Choroid plexus epithelial cell (primary cell): Measurements from ENCODE around the gene RNU11.
"Not testable (repeated sequence)": the region's sequence is repeated elsewhere in the genome, so short reads cannot be mapped to it uniquely, and the experiment has no call there.

ENCODE experiments used
- DNase-seq: peaks from one replicate; pipeline ENCODE4 v3.0.0-alpha.2; 2010; ENCODE audit warnings: low read depth
- H3K4me3 ChIP-seq: 2 replicates; pipeline ENCODE4 v1.5.1; 2011; ENCODE audit warnings: low read depth, mild to moderate bottlenecking, control low read depth, low read length, moderate library complexity
- CTCF ChIP-seq: conservative IDR thresholded peaks from 2 replicates; pipeline ENCODE4 v1.5.1; 2011; ENCODE audit warnings: low read depth, mild to moderate bottlenecking, control low read depth, inconsistent platforms, low read length, moderate library complexity

RNU11 gene

DNA sequence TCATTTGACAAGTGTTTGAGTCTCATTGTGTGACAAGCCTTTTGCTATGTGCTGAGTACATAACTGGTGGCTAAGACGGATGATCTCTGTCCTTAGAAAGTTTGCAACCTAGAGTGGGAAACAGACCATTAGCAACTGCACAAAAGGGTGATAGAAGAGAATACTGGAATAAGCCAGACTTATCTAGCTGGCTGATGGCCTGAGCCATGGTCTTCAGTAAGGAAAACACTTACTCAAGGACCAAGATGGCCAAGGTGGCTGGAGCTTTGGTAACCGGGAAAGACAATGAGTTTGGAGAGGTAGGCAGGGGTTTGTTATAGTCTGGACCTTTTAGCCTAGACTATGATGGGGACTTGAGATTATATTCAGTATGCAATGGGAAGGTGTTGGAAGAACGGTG, 3.9 kb upstream of the RNU11 start:
- no peak overlapping the region for H3K4me3 ChIP-seq
- DNase-seq: no peak
- TF ChIP-seq CTCF: no peak

GRCh38 chr1:28645406-28645805, 3.0 kb upstream of the RNU11 start:
- not testable (repeated sequence) for H3K4me3 ChIP-seq, DNase-seq

DNA sequence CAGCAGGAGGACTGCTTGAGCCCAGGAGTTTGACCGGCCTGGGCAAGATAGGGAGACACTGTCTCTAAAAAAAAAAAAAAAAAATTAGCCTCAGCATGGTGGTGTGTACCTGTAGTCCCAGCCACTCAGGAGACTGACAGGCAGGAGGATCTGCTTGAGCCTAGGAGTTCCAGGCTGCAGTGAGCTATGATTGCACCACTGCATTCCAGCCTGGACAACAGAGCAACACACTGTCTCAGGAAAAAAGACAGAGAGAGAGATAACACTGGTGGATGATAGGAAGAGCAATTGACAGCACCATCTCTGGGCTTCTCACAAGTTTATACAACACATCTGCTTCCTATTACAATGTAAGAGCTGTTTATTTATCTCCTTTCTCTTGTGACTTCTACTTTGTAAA, 2.4 kb upstream of the RNU11 start:
- no peak overlapping the region for H3K4me3 ChIP-seq
- DNase-seq: peak; percentile 54
- TF ChIP-seq CTCF: no peak

- DNase-seq: peak; percentile 95
- no peak for TF ChIP-seq CTCF
- H3K4me3 ChIP-seq: peak overlapping the region; percentile 63
These were observed 359 bp upstream of the RNU11 start for GRCh38 chr1:28648008-28648473.

DNA sequence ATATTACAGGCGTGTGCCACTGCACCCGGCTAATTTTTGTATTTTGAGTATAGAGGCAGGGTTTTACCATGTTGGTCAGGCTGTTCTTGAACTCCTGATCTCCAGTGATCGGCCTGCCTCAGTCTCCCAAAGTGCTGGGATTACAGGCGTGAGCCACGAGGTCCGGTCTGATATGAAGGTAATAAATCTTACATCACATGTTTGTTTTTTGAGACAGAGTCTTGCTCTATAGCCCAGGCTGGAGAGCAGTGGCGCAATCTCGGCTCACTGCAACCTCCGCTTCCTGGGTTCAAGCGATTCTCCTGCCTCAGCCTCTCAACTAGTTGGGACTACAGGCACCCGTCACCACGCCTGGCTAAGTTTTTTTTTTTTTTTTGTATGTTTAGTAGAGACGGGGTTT, 4.7 kb downstream of the RNU11 start:
- not testable (repeated sequence) for DNase-seq, H3K4me3 ChIP-seq

- peak; percentile 47 for DNase-seq
- not testable (repeated sequence) for H3K4me3 ChIP-seq
- TF ChIP-seq CTCF: peak; percentile 48
These were observed 5.5 kb downstream of the RNU11 start for GRCh38 chr1:28653870-28654269.

DNA sequence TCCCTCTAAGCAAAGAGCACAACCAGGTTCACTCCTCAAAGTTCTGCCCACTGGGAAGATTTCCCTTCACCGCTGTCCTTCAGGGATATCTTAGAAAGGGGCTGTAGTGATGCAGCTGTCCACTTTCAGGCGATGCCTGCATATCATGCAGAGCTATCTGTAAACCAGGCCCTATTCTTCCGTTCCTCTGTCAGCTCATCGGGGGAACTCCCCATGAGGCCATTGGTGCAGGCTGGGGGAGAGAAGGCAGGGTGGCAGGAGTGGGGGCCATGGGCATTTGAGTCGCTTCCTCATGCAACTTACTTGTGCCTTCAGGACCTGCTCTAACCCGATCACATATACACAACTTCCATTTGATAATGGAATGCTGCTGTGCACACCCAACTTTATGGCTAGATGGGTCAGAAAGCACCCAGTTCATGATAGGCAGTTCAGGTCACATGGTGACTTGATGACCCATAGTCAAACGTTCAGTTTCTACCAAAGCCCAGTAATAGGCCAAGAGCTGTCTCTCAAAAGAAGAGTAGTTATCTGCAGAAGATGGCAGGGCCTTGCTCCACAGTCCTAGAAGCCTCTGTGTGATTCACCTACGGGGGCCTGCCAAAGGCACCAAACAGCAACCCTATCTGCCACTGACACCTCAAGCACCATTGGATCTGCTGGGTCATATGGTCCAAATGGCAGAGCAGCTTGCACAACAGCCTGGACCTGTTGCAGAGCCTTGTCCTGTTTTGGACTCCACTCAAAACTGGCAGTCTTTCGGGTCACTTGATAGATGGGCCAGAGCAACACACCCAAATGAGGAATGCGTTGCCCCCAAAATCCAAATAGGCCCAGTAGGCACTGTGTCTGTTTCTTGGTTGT, 7.3 kb downstream of the RNU11 start:
- not testable (repeated sequence) for H3K4me3 ChIP-seq, DNase-seq

DNA sequence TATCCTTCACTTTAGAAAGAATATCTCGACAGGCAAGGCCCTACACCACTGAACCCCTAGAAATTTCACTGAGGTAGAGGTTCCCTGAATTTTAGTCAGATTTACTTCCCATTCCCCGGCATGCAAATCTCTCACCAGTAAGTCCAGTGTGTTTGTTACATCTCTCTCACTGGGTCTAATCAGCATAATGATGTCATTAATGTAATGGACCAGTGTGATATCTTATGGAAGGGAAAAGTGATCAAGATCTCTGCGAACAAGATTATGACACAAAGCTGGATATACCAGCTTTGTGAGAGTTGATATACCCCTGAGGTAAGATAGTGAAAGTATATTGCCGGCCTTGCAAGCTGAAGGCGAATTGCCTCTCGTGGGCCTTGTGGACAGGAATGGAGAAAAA, 7.9 kb downstream of the RNU11 start:
- H3K4me3 ChIP-seq: no peak overlapping the region
- no peak for DNase-seq
- TF ChIP-seq CTCF: no peak
